IPS-15b (cell line): ENCODE data around the gene C22orf39.

Source experiments
- H3K27me3 ChIP-seq: one replicate; pipeline ENCODE4 v1.6.1; 2013; ENCODE audit warnings: low read length; ENCODE audit not compliant: control insufficient read depth, insufficient read depth
- H3K36me3 ChIP-seq: one replicate; pipeline ENCODE4 v1.6.1; 2013; ENCODE audit warnings: low read length; ENCODE audit not compliant: control insufficient read depth, insufficient read depth
- H3K4me1 ChIP-seq: one replicate; pipeline ENCODE4 v1.6.1; 2013; ENCODE audit warnings: mild to moderate bottlenecking, low read length; ENCODE audit not compliant: control insufficient read depth, insufficient read depth
- H3K4me3 ChIP-seq: one replicate; pipeline ENCODE4 v1.5.1; 2013; ENCODE audit warnings: low read depth, low read length
- H3K9ac ChIP-seq: one replicate; pipeline ENCODE4 v1.6.1; 2013; ENCODE audit warnings: low read depth, mild to moderate bottlenecking, low read length
- H3K9me3 ChIP-seq: one replicate; pipeline ENCODE4 v1.6.1; 2013; ENCODE audit warnings: mild to moderate bottlenecking, low read length; ENCODE audit not compliant: control insufficient read depth, insufficient read depth

Gene C22orf39

DNA sequence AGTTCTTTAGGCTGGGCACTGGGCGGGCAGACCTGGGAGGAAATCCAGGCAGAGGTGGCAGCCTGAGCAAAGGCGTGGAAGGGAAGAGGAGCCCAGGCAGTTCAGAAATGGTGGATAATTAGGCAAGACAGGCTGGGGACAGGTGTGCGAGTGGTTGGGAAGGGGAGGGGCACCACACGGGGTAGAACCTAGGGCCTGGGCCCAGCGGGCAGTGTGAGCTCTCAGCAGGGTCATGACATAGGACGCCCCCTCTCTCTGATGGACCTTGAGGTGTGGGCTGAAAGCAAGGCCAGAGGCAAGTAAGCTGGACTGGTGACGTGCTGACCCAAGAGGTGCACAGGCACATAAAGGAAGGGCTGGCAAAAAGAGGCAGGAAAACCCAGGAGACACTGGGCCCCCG is 24.7 kb upstream of the C22orf39 start:
- H3K9me3 ChIP-seq, result no peaks in the 10 kb centered on the region
- H3K36me3 ChIP-seq, result peaks cover 59% of the 10 kb centered on the region

DNA sequence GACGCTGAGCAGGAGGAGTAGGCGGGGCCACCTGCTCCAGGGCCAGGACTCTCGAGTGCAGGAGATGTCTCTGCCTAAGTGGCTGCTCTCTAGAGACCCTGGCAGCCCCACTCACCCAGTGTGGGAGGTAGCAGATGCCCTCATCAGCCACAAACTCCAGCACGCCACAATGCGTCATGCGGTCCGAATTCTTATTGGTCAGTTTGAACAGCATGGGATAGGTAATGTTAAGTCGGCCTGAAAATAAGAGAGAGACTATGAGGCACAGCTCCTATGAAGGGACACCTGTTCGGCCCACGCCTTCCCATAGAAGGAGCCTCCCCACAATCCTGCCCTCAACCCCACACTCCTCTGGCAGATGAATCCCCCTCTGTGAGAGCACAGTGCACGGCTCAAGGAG is 24.1 kb upstream of the C22orf39 start:
- Histone ChIP-seq H3K9ac (no peak overlapping the region), H3K27me3 (no peaks in the 10 kb centered on the region), H3K36me3 (peaks cover 65% of the 10 kb centered on the region)

More for the DNA sequence above, 24.7 kb upstream of the C22orf39 start:
- H3K27me3 ChIP-seq, result no peaks in the 10 kb centered on the region
- H3K4me3 ChIP-seq, result no peak overlapping the region
- H3K9ac ChIP-seq, result no peak overlapping the region
- no peaks in the 10 kb centered on the region for H3K4me1 ChIP-seq

DNA sequence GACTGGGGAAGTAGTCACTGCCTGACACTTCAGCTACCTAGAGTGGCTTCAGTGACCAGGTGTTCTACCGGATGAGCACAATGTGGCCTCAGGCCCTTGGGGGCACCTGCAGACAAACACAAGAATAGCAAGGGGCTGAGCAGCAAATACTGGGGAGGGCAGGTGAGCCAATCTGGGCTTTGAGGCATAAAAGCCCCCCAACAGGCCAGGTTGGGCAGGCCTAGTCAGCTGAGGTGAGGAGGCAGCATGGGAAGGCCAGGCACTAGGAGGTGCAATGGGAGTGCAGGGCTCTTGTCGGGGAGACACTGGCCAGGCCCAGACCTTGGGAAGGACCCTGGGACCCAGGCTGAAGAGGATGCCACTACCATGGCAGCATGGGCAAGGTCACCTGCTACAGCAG is 22.5 kb upstream of the C22orf39 start:
- Histone ChIP-seq H3K4me1 (no peaks in the 10 kb centered on the region), H3K4me3 (no peak overlapping the region), H3K27me3 (no peaks in the 10 kb centered on the region), H3K36me3 (peaks cover 75% of the 10 kb centered on the region), H3K9me3 (no peaks in the 10 kb centered on the region), H3K9ac (no peak overlapping the region)

More for the DNA sequence above, 24.1 kb upstream of the C22orf39 start:
- Histone ChIP-seq H3K4me3 (no peak overlapping the region), H3K4me1 (no peaks in the 10 kb centered on the region), H3K9me3 (no peaks in the 10 kb centered on the region)

DNA sequence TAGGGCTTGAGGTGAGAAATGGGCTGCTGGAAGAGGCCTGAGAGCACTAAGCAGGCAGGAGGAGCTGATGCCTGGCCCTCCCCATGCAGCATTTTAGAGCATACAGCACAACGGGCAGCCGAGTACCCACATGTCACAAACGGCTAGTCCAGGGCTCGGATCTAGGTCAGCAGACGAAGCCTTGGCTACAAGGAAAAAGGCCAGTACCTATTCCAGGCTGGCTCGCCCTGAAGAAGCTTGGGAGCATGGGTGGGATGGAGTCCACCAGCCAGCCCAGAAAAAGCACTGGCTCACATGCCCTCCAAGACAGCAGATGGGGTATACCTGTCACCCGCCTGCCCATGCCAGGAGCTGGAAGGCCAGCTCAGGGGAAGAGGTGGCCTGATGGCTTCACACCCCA is 21.9 kb upstream of the C22orf39 start:
- H3K4me3 ChIP-seq, result no peak overlapping the region
- no peaks in the 10 kb centered on the region for H3K27me3 ChIP-seq
- H3K36me3 ChIP-seq, result peaks cover 80% of the 10 kb centered on the region
- no peaks in the 10 kb centered on the region for H3K4me1 ChIP-seq
- no peak overlapping the region for H3K9ac ChIP-seq
- no peaks in the 10 kb centered on the region for H3K9me3 ChIP-seq

DNA sequence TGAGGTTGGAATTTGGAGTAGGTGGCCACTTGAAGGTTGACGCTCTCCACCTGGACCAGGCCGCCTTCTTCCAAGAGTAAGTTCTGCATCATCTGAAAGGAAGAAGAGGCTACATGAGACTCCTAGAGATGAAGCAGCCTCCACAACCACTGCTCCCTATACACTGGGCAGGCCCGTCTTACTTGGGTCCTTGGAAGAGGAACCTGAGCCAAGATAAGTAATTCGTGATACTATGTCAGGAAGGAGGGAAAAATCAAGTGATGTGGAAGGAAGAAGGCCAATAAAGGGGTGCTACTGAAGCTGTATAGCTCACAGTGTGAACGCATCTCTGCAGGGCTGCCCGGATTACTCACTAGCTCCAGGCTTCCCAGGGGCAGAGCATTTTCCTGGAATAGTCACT is 20.4 kb upstream of the C22orf39 start:
- Histone ChIP-seq H3K9ac (no peak overlapping the region), H3K36me3 (peaks cover 74% of the 10 kb centered on the region), H3K9me3 (no peaks in the 10 kb centered on the region)

DNA sequence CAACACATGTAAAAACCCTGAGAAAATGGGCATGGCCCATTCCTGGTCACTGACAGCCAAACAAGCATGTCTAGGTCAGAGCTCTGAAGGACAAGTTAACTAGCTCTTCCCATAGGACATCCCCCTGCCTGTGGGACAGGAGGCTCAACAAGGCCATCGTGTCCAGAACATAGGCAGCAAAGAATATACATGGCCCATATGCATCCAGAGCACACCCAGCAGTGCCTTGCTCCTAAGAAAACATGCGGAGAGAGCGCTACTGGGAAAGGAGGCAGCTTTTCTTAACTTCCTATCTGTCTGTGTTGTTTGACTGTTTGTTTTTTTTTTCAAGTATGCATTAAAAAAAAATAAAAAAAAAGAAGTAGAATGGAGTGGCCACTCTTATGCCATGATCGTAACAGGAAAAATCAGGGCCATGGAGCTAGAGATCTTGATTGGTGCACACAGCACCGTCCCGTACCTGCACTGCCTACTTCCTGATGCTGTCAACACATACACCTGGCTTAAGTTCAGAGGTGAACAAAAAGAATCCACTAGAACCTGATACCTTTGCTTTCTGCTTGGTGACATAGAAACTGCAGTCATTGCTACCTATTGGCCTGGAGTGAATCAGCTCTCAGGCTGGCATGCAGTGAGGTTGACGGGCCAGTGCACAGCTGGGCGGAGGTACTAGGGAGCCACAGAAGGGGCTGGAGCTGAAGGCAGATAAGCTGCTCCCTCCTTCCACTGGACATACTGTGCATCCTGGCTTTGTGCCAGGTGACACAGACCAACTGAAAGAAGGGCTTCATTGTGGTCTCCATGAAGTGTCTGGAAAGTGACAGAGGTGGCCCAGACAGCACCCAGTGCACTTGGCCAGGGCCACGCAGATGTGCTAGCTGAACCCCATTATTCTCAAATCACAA is 19.6 kb upstream of the C22orf39 start:
- H3K4me1 ChIP-seq, result no peaks in the 10 kb centered on the region
- H3K4me3 ChIP-seq, result no peak overlapping the region
- peaks cover 68% of the 10 kb centered on the region for H3K36me3 ChIP-seq
- no peak overlapping the region for H3K9ac ChIP-seq
- H3K9me3 ChIP-seq, result no peaks in the 10 kb centered on the region
- no peaks in the 10 kb centered on the region for H3K27me3 ChIP-seq

More for the DNA sequence above, 20.4 kb upstream of the C22orf39 start:
- Histone ChIP-seq H3K27me3 (no peaks in the 10 kb centered on the region), H3K4me1 (no peaks in the 10 kb centered on the region), H3K4me3 (no peak overlapping the region)

DNA sequence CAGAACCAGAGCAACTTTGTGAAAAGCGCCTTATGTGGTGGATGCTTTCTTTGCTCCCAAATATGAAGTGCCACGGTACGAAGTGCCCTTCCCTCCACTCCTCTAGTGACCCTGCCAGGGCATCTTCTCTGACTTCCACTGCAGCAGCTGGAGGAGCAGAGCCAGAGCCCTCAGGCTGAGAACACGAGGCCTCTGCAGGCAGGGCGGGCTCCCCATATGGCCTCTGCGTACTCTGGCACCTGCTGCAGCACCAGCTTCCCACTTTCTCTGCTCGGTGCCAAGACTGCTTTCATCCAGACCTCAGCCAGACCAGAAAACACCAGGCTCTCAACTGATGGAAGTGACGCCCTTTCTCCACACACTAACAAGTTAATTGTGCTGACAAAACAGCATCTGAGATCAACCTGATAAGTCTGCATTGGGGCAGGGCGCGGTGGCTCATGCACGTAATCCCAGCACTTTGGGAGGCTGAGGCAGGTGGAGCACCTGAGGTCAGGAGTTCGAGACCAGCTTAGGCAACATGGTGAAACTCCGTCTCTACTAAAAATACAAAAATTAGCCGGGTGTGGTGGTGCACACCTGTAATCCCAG is 18.7 kb upstream of the C22orf39 start:
- no peaks in the 10 kb centered on the region for H3K4me1 ChIP-seq
- H3K36me3 ChIP-seq, result peaks cover 62% of the 10 kb centered on the region
- H3K9me3 ChIP-seq, result no peaks in the 10 kb centered on the region
- no peaks in the 10 kb centered on the region for H3K27me3 ChIP-seq
- H3K4me3 ChIP-seq, result no peak overlapping the region
- no peak overlapping the region for H3K9ac ChIP-seq

DNA sequence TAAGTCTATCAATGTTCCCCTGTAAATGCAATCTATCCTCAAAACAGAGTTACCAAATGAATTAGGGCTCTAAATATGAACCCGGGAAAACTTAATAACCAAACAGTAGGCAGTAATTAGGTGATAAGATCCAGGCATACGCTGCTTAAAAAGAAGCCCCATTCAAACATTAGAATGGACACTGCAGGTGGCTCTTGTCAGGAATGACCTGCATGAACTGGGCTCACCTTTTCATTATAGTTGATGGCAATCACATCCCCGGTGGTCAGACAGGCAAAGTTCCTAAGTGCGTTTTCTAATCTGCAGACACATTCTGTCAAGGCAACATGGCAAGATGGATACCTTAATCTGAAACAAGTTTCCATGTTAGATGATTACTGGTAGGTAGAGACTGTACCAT is 17.5 kb upstream of the C22orf39 start:
- Histone ChIP-seq H3K4me3 (no peak overlapping the region), H3K27me3 (no peaks in the 10 kb centered on the region), H3K4me1 (no peaks in the 10 kb centered on the region), H3K36me3 (peaks cover 59% of the 10 kb centered on the region), H3K9ac (no peak overlapping the region), H3K9me3 (no peaks in the 10 kb centered on the region)

DNA sequence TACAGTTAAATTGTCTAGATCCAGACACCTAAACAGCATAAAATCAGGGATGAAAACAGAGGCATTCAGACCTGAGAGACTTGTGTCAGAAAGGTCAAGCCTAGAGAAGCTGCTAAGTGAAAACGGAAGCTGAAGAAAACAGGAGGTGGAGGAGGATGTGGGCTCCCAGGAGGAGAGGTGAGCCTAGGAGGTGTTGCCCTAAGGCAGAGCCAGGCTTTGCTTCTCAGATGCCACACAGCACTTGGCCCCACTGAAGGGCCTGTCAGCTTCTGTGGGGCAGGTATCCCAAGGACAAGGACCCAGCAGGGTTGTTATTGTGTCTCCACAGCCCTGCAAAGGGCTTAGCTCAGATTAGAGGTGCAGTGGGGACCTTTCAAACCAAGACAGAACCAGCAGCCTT is 17.0 kb upstream of the C22orf39 start:
- no peaks in the 10 kb centered on the region for H3K27me3 ChIP-seq
- peaks cover 56% of the 10 kb centered on the region for H3K36me3 ChIP-seq
- H3K4me1 ChIP-seq, result no peaks in the 10 kb centered on the region
- H3K4me3 ChIP-seq, result no peak overlapping the region
- H3K9ac ChIP-seq, result no peak overlapping the region
- no peaks in the 10 kb centered on the region for H3K9me3 ChIP-seq

DNA sequence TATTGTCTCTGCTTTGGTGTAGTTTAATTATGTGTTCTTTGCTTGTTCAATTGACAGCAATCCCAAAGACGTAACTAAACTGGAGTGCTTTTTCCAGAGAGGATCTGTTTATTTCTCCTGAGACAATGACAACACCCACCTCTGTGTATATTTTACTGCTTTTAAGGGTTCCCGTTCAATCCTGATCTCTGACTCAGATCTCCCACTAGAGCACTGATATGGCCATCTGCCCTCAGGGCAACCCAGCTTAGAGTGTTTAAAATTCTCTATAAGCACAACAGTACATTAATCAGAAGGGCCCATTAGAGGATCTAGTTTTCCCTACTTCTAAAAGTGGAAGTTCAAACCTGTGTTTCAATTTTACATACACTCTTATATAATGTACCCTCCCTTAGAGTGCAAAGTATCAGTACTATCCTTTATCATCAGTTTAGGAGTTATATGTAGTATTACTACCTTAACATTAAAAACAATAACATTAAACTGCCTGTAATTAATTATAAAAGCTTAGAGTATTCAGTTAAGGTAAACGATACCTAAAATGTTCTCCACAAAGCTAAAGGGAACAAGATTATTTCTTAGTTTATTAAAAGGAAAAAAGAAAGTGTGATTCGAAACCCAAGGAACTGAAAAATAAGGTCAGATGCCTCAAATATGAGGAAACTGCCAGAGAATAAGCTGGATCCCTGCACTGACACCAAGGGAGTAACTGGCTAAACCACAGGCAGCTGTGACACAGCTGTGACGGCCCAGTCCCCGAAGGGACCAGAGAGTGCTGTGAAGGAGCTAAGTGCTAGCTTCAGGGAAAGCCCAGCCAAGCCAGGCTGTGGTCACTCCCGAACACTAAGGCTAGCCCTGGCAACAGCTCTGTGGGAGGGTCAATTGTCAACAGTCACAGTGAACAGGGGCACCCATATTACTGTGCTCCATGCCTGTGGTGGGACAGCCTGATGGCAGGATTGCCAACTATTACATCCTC is 16.3 kb upstream of the C22orf39 start:
- Histone ChIP-seq H3K4me1 (no peaks in the 10 kb centered on the region), H3K36me3 (peaks cover 48% of the 10 kb centered on the region), H3K9ac (no peak overlapping the region), H3K9me3 (no peaks in the 10 kb centered on the region), H3K27me3 (no peaks in the 10 kb centered on the region), H3K4me3 (no peak overlapping the region)

DNA sequence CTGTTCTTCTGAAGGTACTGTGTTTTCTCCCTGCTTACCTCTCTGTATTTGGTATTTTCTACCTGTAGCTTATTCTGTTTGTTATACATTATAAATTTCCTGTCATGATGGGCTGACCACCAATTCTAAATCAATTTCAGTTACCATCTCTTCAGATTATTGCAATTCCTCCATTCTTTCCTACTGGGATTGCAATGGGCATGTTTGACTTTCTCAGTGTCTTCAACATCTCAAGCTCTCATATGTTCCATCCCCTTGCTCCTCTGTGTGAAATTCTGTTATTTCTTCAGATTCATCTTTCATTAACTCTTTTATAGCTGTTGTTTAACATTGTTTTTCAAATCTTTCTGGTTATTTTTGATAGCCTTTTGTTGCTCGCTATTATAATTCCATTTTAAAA is 15.5 kb upstream of the C22orf39 start:
- Histone ChIP-seq H3K27me3 (no peaks in the 10 kb centered on the region), H3K36me3 (peaks cover 44% of the 10 kb centered on the region), H3K9me3 (no peaks in the 10 kb centered on the region), H3K4me1 (no peaks in the 10 kb centered on the region), H3K9ac (no peak overlapping the region), H3K4me3 (no peak overlapping the region)
